ENCODE measurements around the gene PPP2R1A.

GRCh38 chr19:52197964-52198363 lies 8.1 kb downstream of the PPP2R1A start:
- TF ChIP-seq, protein P1, sequence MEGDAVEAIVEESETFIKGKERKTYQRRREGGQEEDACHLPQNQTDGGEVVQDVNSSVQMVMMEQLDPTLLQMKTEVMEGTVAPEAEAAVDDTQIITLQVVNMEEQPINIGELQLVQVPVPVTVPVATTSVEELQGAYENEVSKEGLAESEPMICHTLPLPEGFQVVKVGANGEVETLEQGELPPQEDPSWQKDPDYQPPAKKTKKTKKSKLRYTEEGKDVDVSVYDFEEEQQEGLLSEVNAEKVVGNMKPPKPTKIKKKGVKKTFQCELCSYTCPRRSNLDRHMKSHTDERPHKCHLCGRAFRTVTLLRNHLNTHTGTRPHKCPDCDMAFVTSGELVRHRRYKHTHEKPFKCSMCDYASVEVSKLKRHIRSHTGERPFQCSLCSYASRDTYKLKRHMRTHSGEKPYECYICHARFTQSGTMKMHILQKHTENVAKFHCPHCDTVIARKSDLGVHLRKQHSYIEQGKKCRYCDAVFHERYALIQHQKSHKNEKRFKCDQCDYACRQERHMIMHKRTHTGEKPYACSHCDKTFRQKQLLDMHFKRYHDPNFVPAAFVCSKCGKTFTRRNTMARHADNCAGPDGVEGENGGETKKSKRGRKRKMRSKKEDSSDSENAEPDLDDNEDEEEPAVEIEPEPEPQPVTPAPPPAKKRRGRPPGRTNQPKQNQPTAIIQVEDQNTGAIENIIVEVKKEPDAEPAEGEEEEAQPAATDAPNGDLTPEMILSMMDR (IDR thresholded peaks at IDR 0.05), result no peak
- TF ChIP-seq POLR2A (IDR thresholded peaks at IDR 0.05), result no peak

Measured in body of pancreas (tissue), 4 donors.